ENCODE results near the gene ASPG. TPM values are rescaled to one million over a fixed set of nuclear protein-coding genes. Genes with fewer than 3 reads are reported as not detected.

The ASPG gene
- total RNA-seq, 1 experiment from 2014 or later: 0.22 TPM

GRCh38 chr14:104135121-104135903 is 49.8 kb downstream of the ASPG start:
- Histone ChIP-seq H3K9me2 (replicated peaks; ENCODE audit: low read length) (no peaks in the 10 kb centered on the region), H3K9ac (ENCODE audit: low read length) (no peak overlapping the region), H3K79me2 (ENCODE audit: low read length) (no peaks in the 10 kb centered on the region), H3K27ac (ENCODE audit: low read length) (no peak overlapping the region), H3K36me3 (ENCODE audit: low read depth, low read length) (no peaks in the 10 kb centered on the region), H3K27me3 (ENCODE audit: low read length) (peaks cover 50% of the 10 kb centered on the region), H3F3A (ENCODE audit: low read length, unreplicated experiment) (no peaks in the 10 kb centered on the region), H4K20me1 (ENCODE audit: low read length) (no peaks in the 10 kb centered on the region), H2AFZ (ENCODE audit: low read length) (no peak overlapping the region), H3K9me3 (ENCODE audit: low read length) (no peaks in the 10 kb centered on the region), H3K4me3 (ENCODE audit: low read length) (no peak overlapping the region), H3K4me1 (ENCODE audit: insufficient read depth, low read length) (peaks cover 5% of the 10 kb centered on the region; the same call in 1 of the 2 replicates), H3K4me2 (ENCODE audit: low read length) (no peak overlapping the region)
- no TSS peak for BruUV-seq (replicated peaks)
- intact Hi-C loops (cut with micrococcal nuclease): loop anchor here (10.0 kb wide), 1 partner anchor 509 kb away; no protein-coding TSS in a partner anchor
- DNase-seq (peak; percentile 29), ATAC-seq (peak; percentile 18; the same call in 1 of the 2 replicates)
- ChIA-PET CTCF (no interaction called here), POLR2A (ENCODE audit: unreplicated experiment) (no interaction called here)
- TF ChIP-seq EZH2phosphoT487 (IDR thresholded peaks at IDR 0.05; ENCODE audit: borderline replicate concordance, low read length) (no peak), CTCF (conservative IDR thresholded peaks at IDR 0.05; ENCODE audit: low read depth, low read length) (peak; percentile 38)

- ChIA-PET CTCF (no interaction called here), POLR2A (ENCODE audit: unreplicated experiment) (no interaction called here)
- Histone ChIP-seq H3K9ac (ENCODE audit: low read length) (no peak overlapping the region), H4K20me1 (ENCODE audit: low read length) (no peaks in the 10 kb centered on the region), H3K9me2 (replicated peaks; ENCODE audit: low read length) (no peaks in the 10 kb centered on the region), H3K36me3 (ENCODE audit: low read depth, low read length) (no peaks in the 10 kb centered on the region), H3F3A (ENCODE audit: low read length, unreplicated experiment) (no peaks in the 10 kb centered on the region), H3K4me1 (ENCODE audit: insufficient read depth, low read length) (peaks cover 5% of the 10 kb centered on the region; the same call in 1 of the 2 replicates), H3K4me2 (ENCODE audit: low read length) (no peak overlapping the region), H3K79me2 (ENCODE audit: low read length) (no peaks in the 10 kb centered on the region), H3K27me3 (ENCODE audit: low read length) (peaks cover 50% of the 10 kb centered on the region), H3K27ac (ENCODE audit: low read length) (no peak overlapping the region), H3K9me3 (ENCODE audit: low read length) (no peaks in the 10 kb centered on the region), H2AFZ (ENCODE audit: low read length) (no peak overlapping the region), H3K4me3 (ENCODE audit: low read length) (no peak overlapping the region)
- DNase-seq (no peak), ATAC-seq (no peak)
- BruUV-seq (replicated peaks): no TSS peak
- no peak for TF ChIP-seq EZH2phosphoT487 (IDR thresholded peaks at IDR 0.05; ENCODE audit: borderline replicate concordance, low read length)
- no peak for TF ChIP-seq EZH2 (IDR thresholded peaks at IDR 0.05; ENCODE audit: low read length, unreplicated experiment)
- intact Hi-C loops (cut with micrococcal nuclease): loop anchor here (2.0 to 10.0 kb wide), 2 partner anchors 235 to 509 kb away; no protein-coding TSS in a partner anchor
Observed at GRCh38 chr14:104135904-104136471, 50.5 kb downstream of the ASPG start.

DNA sequence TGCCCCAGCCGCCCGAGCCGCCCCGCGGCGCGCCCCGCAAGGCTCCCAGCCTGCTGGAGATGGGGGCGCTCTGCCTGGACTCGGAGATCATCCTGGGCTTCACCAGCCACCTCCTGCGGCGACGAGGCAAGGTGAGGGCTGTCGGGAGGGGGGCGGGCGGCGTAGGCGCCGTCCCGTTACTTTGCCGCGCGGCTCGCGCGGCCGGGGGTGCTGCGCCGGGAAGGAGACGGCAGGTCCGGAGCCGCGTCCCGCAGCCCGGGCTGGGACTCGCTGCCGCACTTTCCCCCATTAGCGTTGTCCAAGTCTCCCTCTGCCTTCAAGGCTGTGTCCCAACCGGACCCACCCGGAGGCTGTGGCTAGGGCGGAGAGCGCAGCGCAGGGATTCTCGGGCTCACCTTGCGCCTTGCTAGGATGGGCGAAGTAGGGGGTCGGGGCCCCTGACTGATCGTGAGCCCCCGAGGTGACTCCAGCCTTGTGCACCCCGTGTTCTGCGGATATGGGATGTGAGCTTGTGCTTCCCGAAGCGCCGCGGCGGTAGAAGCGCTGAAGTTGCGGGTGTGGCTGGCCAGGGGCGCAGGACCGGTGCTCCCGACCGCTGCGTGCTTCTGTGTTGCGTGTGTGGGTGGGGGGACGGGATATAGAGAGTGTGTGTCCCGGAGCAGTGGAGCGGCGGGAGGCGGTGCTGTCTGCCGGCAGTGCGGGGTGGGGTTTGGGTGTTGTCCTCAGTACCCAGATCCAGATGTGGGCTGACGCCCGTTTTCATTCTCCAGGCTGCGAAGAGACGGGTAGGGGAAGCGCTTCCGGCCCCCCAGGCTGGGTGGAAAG is 51.2 kb downstream of the ASPG start:
- CTCF ChIA-PET: no interaction called here
- no peak for DNase-seq
- H3K27me3 ChIP-seq (ENCODE audit: low read length): peaks cover 50% of the 10 kb centered on the region
- H3K9me3 ChIP-seq (ENCODE audit: low read length): no peaks in the 10 kb centered on the region
- H3F3A ChIP-seq (ENCODE audit: low read length, unreplicated experiment): no peaks in the 10 kb centered on the region
- H4K20me1 ChIP-seq (ENCODE audit: low read length): no peaks in the 10 kb centered on the region
- intact Hi-C loops (cut with micrococcal nuclease): loop anchor here (1.0 to 10.0 kb wide), 3 partner anchors 234 to 508 kb away; no protein-coding TSS in a partner anchor
- BruUV-seq (replicated peaks): no TSS peak
- no peak overlapping the region for H3K4me2 ChIP-seq (ENCODE audit: low read length)
- TF ChIP-seq EZH2 (IDR thresholded peaks at IDR 0.05; ENCODE audit: low read length, unreplicated experiment) (no peak), EZH2phosphoT487 (IDR thresholded peaks at IDR 0.05; ENCODE audit: borderline replicate concordance, low read length) (no peak; the same call in 1 of the 2 replicates), CTCF (conservative IDR thresholded peaks at IDR 0.05; ENCODE audit: low read depth, low read length) (no peak)
- H3K9me2 ChIP-seq (replicated peaks; ENCODE audit: low read length): no peaks in the 10 kb centered on the region
- no peak overlapping the region for H3K9ac ChIP-seq (ENCODE audit: low read length)
- no peak overlapping the region for H2AFZ ChIP-seq (ENCODE audit: low read length)
- no peaks in the 10 kb centered on the region for H3K79me2 ChIP-seq (ENCODE audit: low read length)
- no peaks in the 10 kb centered on the region for H3K36me3 ChIP-seq (ENCODE audit: low read depth, low read length)
- H3K4me1 ChIP-seq (ENCODE audit: insufficient read depth, low read length): peaks cover 5% of the 10 kb centered on the region; the same call in 1 of the 2 replicates
- H3K4me3 ChIP-seq (ENCODE audit: low read length): no peak overlapping the region
- POLR2A ChIA-PET (ENCODE audit: unreplicated experiment): no interaction called here
- ATAC-seq: no peak
- no peak overlapping the region for H3K27ac ChIP-seq (ENCODE audit: low read length)

Data from PC-3 (cell line).